K562 (cell line): ENCODE results near the gene COL6A2. TPM values are rescaled to one million over a fixed set of nuclear protein-coding genes. Genes with fewer than 3 reads are reported as not detected.

ENCODE experiments used
- ARID4B ChIP-seq: sonication (generic); formaldehyde crosslinking; IDR thresholded peaks from 2 replicates; pipeline ENCODE4 v1.8.0; 2022; ENCODE audit warnings: mild to moderate bottlenecking, missing genetic modification reagents
- ATF1 ChIP-seq, 2 experiments: fragments of 450-650 bp in 1 of 2; IDR thresholded peaks; 2 replicates each; pipeline ENCODE4 v1.6.1; 2016; ENCODE audit warnings: missing compliant biosample characterization in 1 of 2, missing genetic modification characterization in 1 of 2
- BRCA1 ChIP-seq, 2 experiments: fragments of 450-650 bp in 1 of 2; sonication (generic) in 1 of 2; formaldehyde crosslinking in 1 of 2; IDR thresholded peaks; 2 replicates each; pipeline versions ENCODE4 v1.5.0 to v1.6.1; 2017 to 2020; ENCODE audit warnings: mild to moderate bottlenecking in 1 of 2, missing genetic modification reagents in 1 of 2
- CCAR2 ChIP-seq: fragments of 200-400 bp; formaldehyde crosslinking; IDR thresholded peaks from 2 replicates; pipeline ENCODE4 v1.6.1; 2017; ENCODE audit warnings: mild to moderate bottlenecking, low read depth, low read length
- CEBPB ChIP-seq: fragments of 450-650 bp; IDR thresholded peaks from 2 replicates; pipeline ENCODE4 v1.6.1; 2016; ENCODE audit warnings: missing genetic modification characterization, missing compliant biosample characterization
- FOXP4 ChIP-seq: sonication (generic); formaldehyde crosslinking; IDR thresholded peaks from 2 replicates; pipeline ENCODE4 v1.8.0; 2022; ENCODE audit warnings: mild to moderate bottlenecking, missing genetic modification reagents, borderline replicate concordance
- KDM4B ChIP-seq, 2 experiments: fragments of 450-650 bp in 1 of 2; sonication (generic) in 1 of 2; IDR thresholded peaks; 2 replicates each; pipeline ENCODE4 v1.6.1; 2016 to 2017; ENCODE audit warnings: borderline replicate concordance in 2 of 2, antibody characterized with exemption in 1 of 2, low read depth in 1 of 2, mild to moderate bottlenecking in 1 of 2
- MNT ChIP-seq, 2 experiments: fragments of 450-650 bp; conservative IDR thresholded peaks; 2 replicates each; pipeline ENCODE4 v1.6.1; 2017; ENCODE audit warnings: mild to moderate bottlenecking in 2 of 2, moderate library complexity in 2 of 2
- RNF219 ChIP-seq: fragments of 250-450 bp; sonication (Bioruptor Pico); IDR thresholded peaks from 2 replicates; pipeline ENCODE4 v1.5.0; 2022; ENCODE audit warnings: mild to moderate bottlenecking
- TSHZ1 ChIP-seq: fragments of 250-450 bp; sonication (Bioruptor Pico); IDR thresholded peaks from 2 replicates; pipeline ENCODE4 v1.4.0; 2020; ENCODE audit warnings: mild to moderate bottlenecking, moderate library complexity
- ZNF551 ChIP-seq: fragments of 250-450 bp; sonication (Bioruptor Pico); IDR thresholded peaks from 2 replicates; pipeline ENCODE4 v1.5.0; 2021; ENCODE audit warnings: mild to moderate bottlenecking, moderate library complexity
- polyA plus RNA-seq, 8 experiments: library from polyadenylated mRNA; depleted of rRNA in 4 of 8; stranded (reverse) in 5 of 8; unstranded in 3 of 8; fragments of >200 nt; fragmentation: Nextera tagmentation in 2 of 8; fragmentation: Illumina TruSeq in 1 of 8; extraction: Ambion mirVana in 2 of 8; extraction: Trizol in 1 of 8; gene quantifications; 2 replicates each; pipeline versions ENCODE4 v1.2.1 to v1.2.3, GENCODE V29; 2011 to 2014; ENCODE audit warnings: inconsistent platforms in 1 of 8, missing spikeins in 1 of 8
- total RNA-seq, 7 experiments: library from RNA; depleted of rRNA in 6 of 7; stranded (reverse); fragments of >200 nt in 6 of 7; fragmentation: Illumina TruSeq in 2 of 7; extraction: Trizol in 2 of 7; gene quantifications; 2 replicates each; pipeline versions ENCODE4 v1.2.1 to v1.2.3, GENCODE V29; 2011 to 2021; ENCODE audit warnings: low replicate concordance in 1 of 7

COL6A2 gene
- total and polyA plus RNA-seq, 9 of the 15 experiments (the other 6 are each of a cell fraction or from before 2014, with no cell fraction given): 0.07 to 1.1 (median 0.24) TPM; not detected in 3

GRCh38 chr21:46051821-46052675, 45.9 kb upstream of the COL6A2 start (continued):
- TF ChIP-seq FOXP4 (CRISPR knock-in tag) (no peak), KDM4B (IDR thresholded peaks at IDR 0.05; ENCODE audit: borderline replicate concordance in 2 of 2, low read depth in 1 of 2) (no peak), BRCA1 (IDR thresholded peaks at IDR 0.05) (no peak), BRCA1 (CRISPR knock-in tag; IDR thresholded peaks at IDR 0.05) (no peak), ATF1 (CRISPR knock-in tag; IDR thresholded peaks at IDR 0.05) (no peak), ATF1 (tag; IDR thresholded peaks at IDR 0.05) (no peak), TSHZ1 (CRISPR knock-in tag) (no peak), MNT (conservative IDR thresholded peaks at IDR 0.05) (no peak), CCAR2 (no peak), ARID4B (CRISPR knock-in tag) (no peak), ZNF551 (CRISPR knock-in tag) (no peak), RNF219 (CRISPR knock-in tag) (no peak), CEBPB (tag) (no peak)
